PFSK-1 (cell line): ENCODE results near the gene NES.

Experiments
- POLR2AphosphoS5 ChIP-seq: IDR thresholded peaks from 2 replicates; pipeline ENCODE4 v1.6.1; 2012; ENCODE audit warnings: low read depth, mild to moderate bottlenecking, control low read depth, low read length, moderate library complexity
- REST ChIP-seq, 2 experiments: IDR thresholded peaks; 2 replicates each; pipeline versions ENCODE4 v1.6.1 to v1.8.0; 2011 to 2012; ENCODE audit warnings: low read depth in 2 of 2, low read length in 2 of 2, control low read depth in 1 of 2, inconsistent platforms in 1 of 2, mild to moderate bottlenecking in 1 of 2, moderate library complexity in 1 of 2; ENCODE audit not compliant: insufficient read depth in 1 of 2

- TF ChIP-seq POLR2AphosphoS5 (0 out of 2 replicates have a peak, but pooled peaks have one; percentile 38), REST (IDR thresholded peaks at IDR 0.05; ENCODE audit: insufficient read depth in 1 of 2, low read depth in 2 of 2, low read length in 2 of 2) (no peak)
Measured at GRCh38 chr1:156675210-156676113, 1.7 kb downstream of the NES start.
